GM12878 (cell line): Measurements from ENCODE around the gene PAF1. TPM values are rescaled to one million over a fixed set of nuclear protein-coding genes. Genes with fewer than 3 reads are reported as not detected.

ENCODE experiments used
- ETV6 ChIP-seq, 2 experiments: fragments of 450-650 bp in 1 of 2; IDR thresholded peaks in 1 of 2; conservative IDR thresholded peaks in 1 of 2; 2 replicates each; pipeline ENCODE4 v1.6.1; 2014; ENCODE audit warnings: antibody characterized with exemption in 1 of 2, borderline replicate concordance in 1 of 2, low read depth in 1 of 2, mild to moderate bottlenecking in 1 of 2, moderate library complexity in 1 of 2
- MXI1 ChIP-seq: fragments of 150-350 bp; IDR thresholded peaks from 2 replicates; pipeline ENCODE4 v1.6.1; 2011; ENCODE audit warnings: low read depth, mild to moderate bottlenecking, inconsistent platforms, low read length, improper control_type of control experiment
- POLR2AphosphoS5 ChIP-seq: IDR thresholded peaks from 2 replicates; pipeline ENCODE4 v1.6.1; 2011; ENCODE audit warnings: mild to moderate bottlenecking, low read length, inconsistent platforms
- SIN3A ChIP-seq: IDR thresholded peaks from 2 replicates; pipeline ENCODE4 v1.6.1; 2012; ENCODE audit warnings: low read depth, low read length, improper control_type of control experiment
- SMAD1 ChIP-seq: fragments of 450-650 bp; IDR thresholded peaks from 2 replicates; pipeline ENCODE4 v1.6.1; 2018; ENCODE audit warnings: mild to moderate bottlenecking, low read depth; ENCODE audit not compliant: partially characterized antibody
- SRF ChIP-seq, 2 experiments: IDR thresholded peaks; 2 replicates each; pipeline ENCODE4 v1.6.1; 2011; ENCODE audit warnings: low read depth in 2 of 2, low read length in 2 of 2, mild to moderate bottlenecking in 1 of 2, moderate library complexity in 1 of 2
- USF2 ChIP-seq: IDR thresholded peaks from 2 replicates; pipeline ENCODE4 v1.6.1; 2011; ENCODE audit warnings: low read depth, low read length, improper control_type of control experiment, borderline replicate concordance
- WRNIP1 ChIP-seq: IDR thresholded peaks from 2 replicates; pipeline ENCODE4 v1.6.1; 2011; ENCODE audit warnings: low read depth, low read length, improper control_type of control experiment, borderline replicate concordance
- YBX1 ChIP-seq: fragments of 450-650 bp; IDR thresholded peaks from 2 replicates; pipeline ENCODE4 v1.6.1; 2016; ENCODE audit warnings: antibody characterized with exemption
- ZNF274 ChIP-seq: IDR thresholded peaks from one replicate; pipeline ENCODE4 v1.8.0; 2011; ENCODE audit not compliant: insufficient read length, insufficient read depth
- polyA plus RNA-seq, 11 experiments: library from polyadenylated mRNA; depleted of rRNA in 4 of 11; unstranded in 6 of 11; stranded (reverse) in 5 of 11; fragments of >200 nt; fragmentation: Nextera tagmentation in 4 of 11; fragmentation: Illumina TruSeq in 1 of 11; extraction: Ambion mirVana in 4 of 11; extraction: Trizol in 1 of 11; gene quantifications; 1 replicate in 1 of 11; 2 replicates in 10 of 11; pipeline versions ENCODE4 v1.2.1 to v1.2.3, GENCODE V29; 2011 to 2016; ENCODE audit warnings: inconsistent platforms in 2 of 11, missing spikeins in 2 of 11, low read depth in 1 of 11
- total RNA-seq, 4 experiments: library from RNA; depleted of rRNA in 3 of 4; stranded (reverse); fragments of >200 nt in 3 of 4; fragmentation: Illumina TruSeq in 1 of 4; extraction: Trizol in 1 of 4; gene quantifications; 2 replicates each; pipeline versions ENCODE4 v1.2.1 to v1.2.3, GENCODE V29; 2013 to 2021
- TF ChIP-seq, protein P1 (sequence below): IDR thresholded peaks from 2 replicates; pipeline ENCODE4 v1.6.1; 2012; ENCODE audit warnings: low read length, inconsistent platforms
- TF ChIP-seq, protein P2 (sequence below): fragments of 450-650 bp; conservative IDR thresholded peaks from 2 replicates; pipeline ENCODE4 v1.6.1; 2017; ENCODE audit warnings: mild to moderate bottlenecking, moderate library complexity
- TF ChIP-seq, protein P3 (sequence below): fragments of 450-650 bp; IDR thresholded peaks from 2 replicates; pipeline ENCODE4 v1.6.1; 2017; ENCODE audit warnings: low read depth, mild to moderate bottlenecking, moderate library complexity
- TF ChIP-seq, protein P4 (sequence below): fragments of 450-650 bp; formaldehyde crosslinking; IDR thresholded peaks from 2 replicates; pipeline ENCODE4 v1.4.0; 2022; ENCODE audit warnings: mild to moderate bottlenecking, moderate library complexity
- TF ChIP-seq, protein P5 (sequence below): fragments of 150-350 bp; IDR thresholded peaks from 2 replicates; pipeline ENCODE4 v1.6.1; 2016; ENCODE audit warnings: low read depth, low read length

The PAF1 gene
- total and polyA plus RNA-seq, 10 of the 15 experiments (the other 5 are each of a cell fraction or from before 2014, with no cell fraction given): 1.7 to 45.8 (median 39.6) TPM

DNA sequence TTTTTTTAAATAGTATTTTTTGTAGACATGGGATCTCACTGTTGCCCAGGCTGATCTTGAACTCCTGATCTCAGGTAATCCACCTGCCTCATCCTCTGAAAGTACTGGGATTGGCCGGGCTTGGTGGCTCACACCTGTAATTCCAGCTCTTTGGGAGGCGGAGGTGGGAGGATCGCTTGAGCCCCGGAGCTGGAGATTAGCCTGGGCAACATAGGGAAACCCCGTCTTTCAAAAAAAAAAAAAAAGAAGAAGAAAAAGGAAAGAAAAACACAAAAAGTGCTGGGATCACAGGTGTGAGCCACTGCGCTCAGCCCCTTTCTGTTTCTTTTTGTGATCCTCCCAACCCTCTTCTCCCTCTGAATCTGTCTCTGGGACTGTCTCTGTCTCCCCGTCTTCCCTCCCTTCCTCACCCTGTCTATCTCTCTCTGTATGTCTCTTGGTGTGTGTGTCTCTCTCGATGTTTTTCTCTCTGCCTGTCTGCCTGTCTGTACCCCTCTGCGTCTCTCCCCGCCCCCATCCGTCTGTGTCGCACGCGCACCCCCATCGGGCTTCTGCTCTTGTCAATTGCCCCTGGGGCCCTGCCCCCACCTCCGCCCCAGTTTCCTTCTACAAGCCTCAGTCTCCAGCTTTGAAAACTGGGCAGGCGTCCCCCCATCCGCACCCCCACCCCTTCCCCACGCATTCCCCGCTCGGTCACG is 15.2 kb upstream of the PAF1 start (continued):
- TF ChIP-seq ETV6 (conservative IDR thresholded peaks at IDR 0.05 in 1 of 2, IDR thresholded peaks at IDR 0.05 in 1 of 2; ENCODE audit: borderline replicate concordance in 1 of 2, low read depth in 1 of 2) (no peak), SMAD1 (peak; percentile 65), MXI1 (0 out of 2 replicates have a peak, but pooled peaks have one; percentile 6), WRNIP1 (peak; percentile 78; the same call in 1 of the 2 replicates), USF2 (no peak), ZNF274 (no peak), YBX1 (no peak), SIN3A (no peak), SRF (IDR thresholded peaks at IDR 0.05; ENCODE audit: low read depth in 2 of 2, low read length in 2 of 2) (no peak), POLR2AphosphoS5 (no peak)
- TF ChIP-seq, protein P1, sequence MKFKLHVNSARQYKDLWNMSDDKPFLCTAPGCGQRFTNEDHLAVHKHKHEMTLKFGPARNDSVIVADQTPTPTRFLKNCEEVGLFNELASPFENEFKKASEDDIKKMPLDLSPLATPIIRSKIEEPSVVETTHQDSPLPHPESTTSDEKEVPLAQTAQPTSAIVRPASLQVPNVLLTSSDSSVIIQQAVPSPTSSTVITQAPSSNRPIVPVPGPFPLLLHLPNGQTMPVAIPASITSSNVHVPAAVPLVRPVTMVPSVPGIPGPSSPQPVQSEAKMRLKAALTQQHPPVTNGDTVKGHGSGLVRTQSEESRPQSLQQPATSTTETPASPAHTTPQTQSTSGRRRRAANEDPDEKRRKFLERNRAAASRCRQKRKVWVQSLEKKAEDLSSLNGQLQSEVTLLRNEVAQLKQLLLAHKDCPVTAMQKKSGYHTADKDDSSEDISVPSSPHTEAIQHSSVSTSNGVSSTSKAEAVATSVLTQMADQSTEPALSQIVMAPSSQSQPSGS: no peak
- TF ChIP-seq, protein P2, sequence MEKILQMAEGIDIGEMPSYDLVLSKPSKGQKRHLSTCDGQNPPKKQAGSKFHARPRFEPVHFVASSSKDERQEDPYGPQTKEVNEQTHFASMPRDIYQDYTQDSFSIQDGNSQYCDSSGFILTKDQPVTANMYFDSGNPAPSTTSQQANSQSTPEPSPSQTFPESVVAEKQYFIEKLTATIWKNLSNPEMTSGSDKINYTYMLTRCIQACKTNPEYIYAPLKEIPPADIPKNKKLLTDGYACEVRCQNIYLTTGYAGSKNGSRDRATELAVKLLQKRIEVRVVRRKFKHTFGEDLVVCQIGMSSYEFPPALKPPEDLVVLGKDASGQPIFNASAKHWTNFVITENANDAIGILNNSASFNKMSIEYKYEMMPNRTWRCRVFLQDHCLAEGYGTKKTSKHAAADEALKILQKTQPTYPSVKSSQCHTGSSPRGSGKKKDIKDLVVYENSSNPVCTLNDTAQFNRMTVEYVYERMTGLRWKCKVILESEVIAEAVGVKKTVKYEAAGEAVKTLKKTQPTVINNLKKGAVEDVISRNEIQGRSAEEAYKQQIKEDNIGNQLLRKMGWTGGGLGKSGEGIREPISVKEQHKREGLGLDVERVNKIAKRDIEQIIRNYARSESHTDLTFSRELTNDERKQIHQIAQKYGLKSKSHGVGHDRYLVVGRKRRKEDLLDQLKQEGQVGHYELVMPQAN: 0 out of 2 replicates have a peak, but pooled peaks have one; percentile 10
- TF ChIP-seq, protein P3, sequence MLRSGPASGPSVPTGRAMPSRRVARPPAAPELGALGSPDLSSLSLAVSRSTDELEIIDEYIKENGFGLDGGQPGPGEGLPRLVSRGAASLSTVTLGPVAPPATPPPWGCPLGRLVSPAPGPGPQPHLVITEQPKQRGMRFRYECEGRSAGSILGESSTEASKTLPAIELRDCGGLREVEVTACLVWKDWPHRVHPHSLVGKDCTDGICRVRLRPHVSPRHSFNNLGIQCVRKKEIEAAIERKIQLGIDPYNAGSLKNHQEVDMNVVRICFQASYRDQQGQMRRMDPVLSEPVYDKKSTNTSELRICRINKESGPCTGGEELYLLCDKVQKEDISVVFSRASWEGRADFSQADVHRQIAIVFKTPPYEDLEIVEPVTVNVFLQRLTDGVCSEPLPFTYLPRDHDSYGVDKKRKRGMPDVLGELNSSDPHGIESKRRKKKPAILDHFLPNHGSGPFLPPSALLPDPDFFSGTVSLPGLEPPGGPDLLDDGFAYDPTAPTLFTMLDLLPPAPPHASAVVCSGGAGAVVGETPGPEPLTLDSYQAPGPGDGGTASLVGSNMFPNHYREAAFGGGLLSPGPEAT: 0 out of 2 replicates have a peak, but pooled peaks have one; percentile 42
- TF ChIP-seq, protein P4, sequence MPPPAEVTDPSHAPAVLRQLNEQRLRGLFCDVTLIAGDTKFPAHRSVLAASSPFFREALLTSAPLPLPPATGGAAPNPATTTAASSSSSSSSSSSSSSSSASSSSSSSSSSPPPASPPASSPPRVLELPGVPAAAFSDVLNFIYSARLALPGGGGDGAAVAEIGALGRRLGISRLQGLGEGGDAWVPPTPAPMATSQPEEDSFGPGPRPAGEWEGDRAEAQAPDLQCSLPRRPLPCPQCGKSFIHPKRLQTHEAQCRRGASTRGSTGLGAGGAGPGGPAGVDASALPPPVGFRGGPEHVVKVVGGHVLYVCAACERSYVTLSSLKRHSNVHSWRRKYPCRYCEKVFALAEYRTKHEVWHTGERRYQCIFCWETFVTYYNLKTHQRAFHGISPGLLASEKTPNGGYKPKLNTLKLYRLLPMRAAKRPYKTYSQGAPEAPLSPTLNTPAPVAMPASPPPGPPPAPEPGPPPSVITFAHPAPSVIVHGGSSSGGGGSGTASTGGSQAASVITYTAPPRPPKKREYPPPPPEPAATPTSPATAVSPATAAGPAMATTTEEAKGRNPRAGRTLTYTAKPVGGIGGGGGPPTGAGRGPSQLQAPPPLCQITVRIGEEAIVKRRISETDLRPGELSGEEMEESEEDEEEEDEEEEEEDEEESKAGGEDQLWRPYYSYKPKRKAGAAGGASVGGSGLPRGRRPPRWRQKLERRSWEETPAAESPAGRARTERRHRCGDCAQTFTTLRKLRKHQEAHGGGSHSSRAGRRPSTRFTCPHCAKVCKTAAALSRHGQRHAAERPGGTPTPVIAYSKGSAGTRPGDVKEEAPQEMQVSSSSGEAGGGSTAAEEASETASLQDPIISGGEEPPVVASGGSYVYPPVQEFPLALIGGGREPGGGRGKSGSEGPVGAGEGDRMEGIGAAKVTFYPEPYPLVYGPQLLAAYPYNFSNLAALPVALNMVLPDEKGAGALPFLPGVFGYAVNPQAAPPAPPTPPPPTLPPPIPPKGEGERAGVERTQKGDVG (CRISPR knock-in tag): no peak
- TF ChIP-seq, protein P5, sequence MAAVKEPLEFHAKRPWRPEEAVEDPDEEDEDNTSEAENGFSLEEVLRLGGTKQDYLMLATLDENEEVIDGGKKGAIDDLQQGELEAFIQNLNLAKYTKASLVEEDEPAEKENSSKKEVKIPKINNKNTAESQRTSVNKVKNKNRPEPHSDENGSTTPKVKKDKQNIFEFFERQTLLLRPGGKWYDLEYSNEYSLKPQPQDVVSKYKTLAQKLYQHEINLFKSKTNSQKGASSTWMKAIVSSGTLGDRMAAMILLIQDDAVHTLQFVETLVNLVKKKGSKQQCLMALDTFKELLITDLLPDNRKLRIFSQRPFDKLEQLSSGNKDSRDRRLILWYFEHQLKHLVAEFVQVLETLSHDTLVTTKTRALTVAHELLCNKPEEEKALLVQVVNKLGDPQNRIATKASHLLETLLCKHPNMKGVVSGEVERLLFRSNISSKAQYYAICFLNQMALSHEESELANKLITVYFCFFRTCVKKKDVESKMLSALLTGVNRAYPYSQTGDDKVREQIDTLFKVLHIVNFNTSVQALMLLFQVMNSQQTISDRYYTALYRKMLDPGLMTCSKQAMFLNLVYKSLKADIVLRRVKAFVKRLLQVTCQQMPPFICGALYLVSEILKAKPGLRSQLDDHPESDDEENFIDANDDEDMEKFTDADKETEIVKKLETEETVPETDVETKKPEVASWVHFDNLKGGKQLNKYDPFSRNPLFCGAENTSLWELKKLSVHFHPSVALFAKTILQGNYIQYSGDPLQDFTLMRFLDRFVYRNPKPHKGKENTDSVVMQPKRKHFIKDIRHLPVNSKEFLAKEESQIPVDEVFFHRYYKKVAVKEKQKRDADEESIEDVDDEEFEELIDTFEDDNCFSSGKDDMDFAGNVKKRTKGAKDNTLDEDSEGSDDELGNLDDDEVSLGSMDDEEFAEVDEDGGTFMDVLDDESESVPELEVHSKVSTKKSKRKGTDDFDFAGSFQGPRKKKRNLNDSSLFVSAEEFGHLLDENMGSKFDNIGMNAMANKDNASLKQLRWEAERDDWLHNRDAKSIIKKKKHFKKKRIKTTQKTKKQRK: no peak
